Stomach (tissue), 9 donors: Measurements from ENCODE around the gene MTR. TPM values are rescaled to one million over a fixed set of nuclear protein-coding genes. Genes with fewer than 3 reads are reported as not detected.

Experiments used
- DNase-seq, 2 donors: peaks; one replicate each; pipeline versions ENCODE4 v3.0.0 to v3.0.0-alpha.2; 2013 to 2019
- H3K27ac ChIP-seq, 5 donors: fragments of 200-600 bp in 4 of 5; sonication (generic) in 4 of 5; one replicate each; pipeline ENCODE4 v1.5.1; 2013 to 2019; ENCODE audit warnings: mild to moderate bottlenecking in 1 of 5, moderate library complexity in 1 of 5
- H3K27me3 ChIP-seq, 3 donors: fragments of 200-600 bp; sonication (generic); one replicate each; pipeline ENCODE4 v1.5.1; 2017 to 2019; ENCODE audit warnings: mixed run types in 1 of 3
- H3K36me3 ChIP-seq, 4 donors: fragments of 200-600 bp; sonication (generic); 1 replicate in 3 of 4; 2 replicates in 1 of 4; pipeline ENCODE4 v1.5.1; 2016 to 2019
- H3K4me1 ChIP-seq, 4 donors: fragments of 200-600 bp; sonication (generic); one replicate each; pipeline ENCODE4 v1.5.1; 2016 to 2019
- H3K4me3 ChIP-seq, 4 donors: fragments of 200-600 bp; sonication (generic) in 3 of 4; one replicate each; pipeline ENCODE4 v1.5.1; 2016 to 2019; ENCODE audit warnings: mild to moderate bottlenecking in 1 of 4
- H3K9me3 ChIP-seq, 4 donors: fragments of 200-600 bp; sonication (generic); one replicate each; pipeline ENCODE4 v1.5.1; 2016 to 2019
- CTCF ChIP-seq, 7 experiments: fragments of 450-650 bp in 4 of 7; fragments of 200-600 bp in 3 of 7; sonication (generic) in 3 of 7; IDR thresholded peaks; one replicate each; pipeline ENCODE4 v1.5.1; 2016 to 2019; ENCODE audit warnings: antibody characterized with exemption in 7 of 7, control low read depth in 2 of 7, mild to moderate bottlenecking in 1 of 7
- EP300 ChIP-seq: sonication (generic); formaldehyde crosslinking; IDR thresholded peaks from one replicate; pipeline ENCODE4 v1.6.1; 2017; ENCODE audit warnings: antibody characterized with exemption
- POLR2A ChIP-seq, 4 donors: fragments of 450-650 bp; IDR thresholded peaks; one replicate each; pipeline ENCODE4 v1.6.1; 2016; ENCODE audit warnings: antibody characterized with exemption in 4 of 4, control low read depth in 2 of 4, mild to moderate bottlenecking in 1 of 4, moderate library complexity in 1 of 4
- POLR2AphosphoS5 ChIP-seq, 3 donors: sonication (generic); formaldehyde crosslinking; IDR thresholded peaks; one replicate each; pipeline ENCODE4 v1.6.1; 2016; ENCODE audit warnings: antibody characterized with exemption in 3 of 3
- WGBS, 5 donors: extraction: QIAGEN DNeasy Blood & Tissue Kit in 3 of 5; methylation state at CpG; one replicate each; pipeline versions ENCODE4 v1.1.5 to v1.1.7; 2013 to 2018; 5-methylcytosine and 5-hydroxymethylcytosine counted together
- intact Hi-C: fragments of 100-400 bp; cut with DNase I; formaldehyde crosslinking; loops from one replicate; pipeline ENCODE4 v1.15.1; 2023; ENCODE audit warnings: low total_unique reads
- polyA plus RNA-seq, 3 donors: library from polyadenylated mRNA; stranded (reverse); fragments of 200-250 nt; gene quantifications; one replicate each; pipeline ENCODE4 v1.2.3, GENCODE V29; 2013
- total RNA-seq, 5 donors: library from RNA; depleted of rRNA; stranded (reverse); fragments of >200 nt; gene quantifications; one replicate each; pipeline versions ENCODE4 v1.1.0 to v1.2.3, GENCODE V29; 2014 to 2016
- donor health status: healthy with polysubstance abuse.
- donor health status: Bipolar disorder and iron deficiency.
- donor health status: healthy.

The MTR gene
- total and polyA plus RNA-seq, 8 donors: 3.1 to 57.3 (median 23.6) TPM

- TF ChIP-seq POLR2A (IDR thresholded peaks at IDR 0.05) (no peak), CTCF (IDR thresholded peaks at IDR 0.05) (no peak), EP300 (no peak), POLR2AphosphoS5 (IDR thresholded peaks at IDR 0.05) (no peak)
- H3K27me3 ChIP-seq: peaks cover 0 to 8% (median 0%) of the 10 kb centered on the region in 3 donors
- no peak overlapping the region for H3K27ac ChIP-seq
These were observed 20.2 kb upstream of the MTR start for GRCh38 chr1:236774926-236775325.

GRCh38 chr1:236779312-236779711 is 15.8 kb upstream of the MTR start:
- no peaks in the 10 kb centered on the region for H3K36me3 ChIP-seq
- no peaks in the 10 kb centered on the region for H3K4me1 ChIP-seq
- H3K4me3 ChIP-seq: no peak overlapping the region
- H3K27ac ChIP-seq: no peak overlapping the region
- H3K9me3 ChIP-seq: peaks cover 0 to 14% (median 12%) of the 10 kb centered on the region in 4 donors
- TF ChIP-seq EP300 (no peak), CTCF (IDR thresholded peaks at IDR 0.05) (no peak), POLR2A (IDR thresholded peaks at IDR 0.05) (no peak), POLR2AphosphoS5 (IDR thresholded peaks at IDR 0.05) (no peak)
- intact Hi-C loops: no loop called here
- 83 to 93% (median 87%) methylated on average over 2 of the region's 2 CpGs for WGBS, 5 donors
- no peak for DNase-seq
- no peaks in the 10 kb centered on the region for H3K27me3 ChIP-seq

More at GRCh38 chr1:236774926-236775325, 20.2 kb upstream of the MTR start:
- Histone ChIP-seq H3K4me3 (no peak overlapping the region), H3K36me3 (no peaks in the 10 kb centered on the region), H3K9me3 (peaks cover 0 to 12% (median 11%) of the 10 kb centered on the region in 4 donors), H3K4me1 (no peaks in the 10 kb centered on the region)
- peak in 1 of 2 donors; percentile 17 for DNase-seq
- 33 to 50% (median 41%) methylated on average over 3 of the region's 3 CpGs for WGBS, 5 donors
- intact Hi-C loops: no loop called here

GRCh38 chr1:236785477-236785876 is 9.6 kb upstream of the MTR start:
- H3K4me3 ChIP-seq: no peak overlapping the region
- no peaks in the 10 kb centered on the region for H3K36me3 ChIP-seq
- TF ChIP-seq POLR2AphosphoS5 (IDR thresholded peaks at IDR 0.05): no peak
- no peak for TF ChIP-seq POLR2A (IDR thresholded peaks at IDR 0.05)
- TF ChIP-seq CTCF (IDR thresholded peaks at IDR 0.05): no peak
- no peak for TF ChIP-seq EP300
- no peaks in the 10 kb centered on the region for H3K4me1 ChIP-seq
- WGBS, 5 donors: 72 to 79% (median 75%) methylated on average over 2 of the region's 2 CpGs; no CpG with 5 or more reads in 1 of the 5 donors
- H3K9me3 ChIP-seq: no peaks in the 10 kb centered on the region
- no peak for DNase-seq
- no peak overlapping the region for H3K27ac ChIP-seq
- intact Hi-C loops: no loop called here
- H3K27me3 ChIP-seq: no peaks in the 10 kb centered on the region

GRCh38 chr1:236786453-236786852 is 8.6 kb upstream of the MTR start:
- Histone ChIP-seq H3K27me3 (no peaks in the 10 kb centered on the region), H3K36me3 (no peaks in the 10 kb centered on the region), H3K27ac (no peak overlapping the region), H3K4me3 (no peak overlapping the region), H3K9me3 (no peaks in the 10 kb centered on the region), H3K4me1 (no peaks in the 10 kb centered on the region)
- intact Hi-C loops: no loop called here
- no peak for TF ChIP-seq CTCF (IDR thresholded peaks at IDR 0.05)
- WGBS, 5 donors: 89 to 97% (median 96%) methylated on average over 16 of the region's 16 CpGs
- DNase-seq: no peak
